GM18498 (cell line): ENCODE data around the gene ENPP3.

Experiments used
- ATAC-seq: cut with Tn5 transposase; IDR thresholded peaks from one replicate; pipeline ENCODE4 v1.9.1; 2021; ENCODE audit warnings: mild to moderate bottlenecking, moderate library complexity; ENCODE audit not compliant: unreplicated experiment

Gene ENPP3

GRCh38 chr6:131642565-131642964, 5.5 kb downstream of the ENPP3 start:
- ATAC-seq = no peak

- no peak for ATAC-seq
Measured at GRCh38 chr6:131642987-131643611, 6.0 kb downstream of the ENPP3 start.

GRCh38 chr6:131643855-131644460, 6.9 kb downstream of the ENPP3 start:
- no peak for ATAC-seq

GRCh38 chr6:131644921-131645320, 7.8 kb downstream of the ENPP3 start:
- ATAC-seq = no peak

GRCh38 chr6:131645846-131646245, 8.7 kb downstream of the ENPP3 start:
- ATAC-seq = no peak

- no peak for ATAC-seq
Measured at GRCh38 chr6:131646249-131646670, 9.2 kb downstream of the ENPP3 start.

- ATAC-seq = no peak
Measured at GRCh38 chr6:131651782-131652181, 14.7 kb downstream of the ENPP3 start.

- ATAC-seq = no peak
Measured at GRCh38 chr6:131652472-131652871, 15.4 kb downstream of the ENPP3 start.

GRCh38 chr6:131654326-131654725, 17.2 kb downstream of the ENPP3 start:
- ATAC-seq = no peak

GRCh38 chr6:131655387-131655786, 18.3 kb downstream of the ENPP3 start:
- ATAC-seq = no peak

GRCh38 chr6:131655951-131656350, 18.8 kb downstream of the ENPP3 start:
- ATAC-seq = no peak

- ATAC-seq = no peak
Measured at GRCh38 chr6:131656667-131657066, 19.6 kb downstream of the ENPP3 start.

GRCh38 chr6:131657222-131657621, 20.1 kb downstream of the ENPP3 start:
- no peak for ATAC-seq

GRCh38 chr6:131657630-131658111, 20.6 kb downstream of the ENPP3 start:
- no peak for ATAC-seq

- ATAC-seq = no peak
Measured at GRCh38 chr6:131658287-131658686, 21.2 kb downstream of the ENPP3 start.

- ATAC-seq = no peak
Measured at GRCh38 chr6:131660195-131660594, 23.1 kb downstream of the ENPP3 start.

- ATAC-seq = no peak
Measured at GRCh38 chr6:131663578-131664165, 26.6 kb downstream of the ENPP3 start.

- ATAC-seq = no peak
Measured at GRCh38 chr6:131669891-131670290, 32.8 kb downstream of the ENPP3 start.

- no peak for ATAC-seq
Measured at GRCh38 chr6:131673184-131673583, 36.1 kb downstream of the ENPP3 start.

GRCh38 chr6:131678442-131678841, 41.3 kb downstream of the ENPP3 start:
- no peak for ATAC-seq

GRCh38 chr6:131680868-131681267, 43.8 kb downstream of the ENPP3 start:
- no peak for ATAC-seq

- no peak for ATAC-seq
Measured at GRCh38 chr6:131681585-131681984, 44.5 kb downstream of the ENPP3 start.
